Umbilical cord (tissue), 2 donors: ENCODE measurements around the gene CEACAM19. TPM values are rescaled to one million over a fixed set of nuclear protein-coding genes. Genes with fewer than 3 reads are reported as not detected.
"Not testable (repeated sequence)": the region's sequence is repeated elsewhere in the genome, so short reads cannot be mapped to it uniquely, and the experiment has no call there.

Experiments used
- DNase-seq: peaks from one replicate; pipeline ENCODE4 v3.0.0-alpha.2; 2015; ENCODE audit warnings: low spot score
- total RNA-seq: library from RNA; depleted of rRNA; stranded (reverse); fragments of >200 nt; gene quantifications from one replicate; pipeline ENCODE4 v1.2.3, GENCODE V29; 2014; ENCODE audit warnings: low replicate concordance; ENCODE audit not compliant: insufficient read depth

The CEACAM19 gene
- total RNA-seq, 1 donor from 2014 or later, result not detected

DNA sequence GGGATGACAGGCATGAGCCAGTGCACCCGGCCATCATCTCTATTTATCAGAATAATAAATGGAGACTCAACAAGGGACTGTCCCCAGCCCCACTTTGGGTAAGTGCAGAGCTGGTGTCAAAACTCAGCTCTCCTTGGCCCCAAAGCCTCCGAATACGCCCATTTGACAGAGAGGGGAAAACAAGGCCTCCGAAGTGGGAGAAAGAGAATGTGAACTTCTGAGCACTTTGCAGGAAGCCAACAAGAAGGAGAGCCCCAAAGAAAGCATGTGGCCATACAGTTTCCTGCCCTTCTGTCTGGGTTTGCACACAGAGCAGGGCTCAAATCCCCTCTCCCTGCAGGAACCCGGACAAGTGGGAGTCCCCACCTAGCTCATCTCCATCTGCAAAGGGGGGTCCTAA is 29.3 kb downstream of the CEACAM19 start:
- no peak for DNase-seq

DNA sequence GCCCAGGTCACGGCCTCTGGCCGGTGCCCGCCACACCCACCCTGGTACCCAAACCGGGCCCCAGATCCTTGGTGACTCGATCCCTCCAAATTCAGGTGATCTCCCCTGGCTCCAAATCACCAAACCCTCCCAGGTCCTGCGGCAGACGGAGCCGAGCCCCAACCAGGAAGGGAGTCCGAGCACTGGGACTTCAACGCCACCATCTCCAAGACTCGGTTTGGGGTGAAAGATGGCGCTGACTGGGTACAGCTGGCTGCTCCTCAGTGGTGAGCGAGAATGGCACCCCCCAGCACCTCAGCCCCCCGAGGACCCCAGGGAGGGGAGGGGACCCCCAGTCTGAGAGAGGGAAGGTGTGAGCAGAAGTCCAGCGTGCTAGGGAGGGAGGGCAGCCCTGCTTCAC is 29.9 kb downstream of the CEACAM19 start:
- DNase-seq, result no peak

DNA sequence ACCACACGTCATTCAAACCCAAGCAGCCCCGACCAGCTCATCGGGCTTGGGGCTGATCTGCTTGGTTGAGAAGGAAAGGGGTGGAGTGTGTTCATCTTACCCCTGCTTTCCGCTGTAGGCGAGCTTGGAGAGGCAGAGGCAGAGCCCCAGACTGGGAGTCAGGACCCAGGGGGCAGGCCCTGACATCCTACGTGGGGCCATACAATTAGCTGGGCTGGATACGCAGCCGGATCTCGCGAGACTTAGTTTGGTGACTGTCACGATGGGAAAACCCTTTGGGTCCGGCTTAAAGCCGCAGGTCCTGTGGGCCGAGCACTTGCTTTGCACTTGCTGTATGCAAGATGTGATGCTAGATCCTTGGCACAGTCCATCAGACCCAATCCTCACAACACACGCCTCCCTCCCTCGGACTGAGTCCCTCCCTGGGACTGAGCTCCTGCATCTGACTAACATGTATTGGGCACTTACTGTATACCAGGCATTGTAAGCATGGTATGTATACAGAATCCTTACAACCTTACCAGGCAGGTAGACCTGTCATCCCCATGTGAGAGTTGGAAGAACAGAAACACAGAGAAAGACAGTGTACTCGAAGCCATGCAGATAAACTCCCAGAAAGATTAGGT is 31.4 kb downstream of the CEACAM19 start:
- no peak for DNase-seq

GRCh38 chr19:44703336-44704078 is 32.2 kb downstream of the CEACAM19 start:
- DNase-seq, result no peak

DNA sequence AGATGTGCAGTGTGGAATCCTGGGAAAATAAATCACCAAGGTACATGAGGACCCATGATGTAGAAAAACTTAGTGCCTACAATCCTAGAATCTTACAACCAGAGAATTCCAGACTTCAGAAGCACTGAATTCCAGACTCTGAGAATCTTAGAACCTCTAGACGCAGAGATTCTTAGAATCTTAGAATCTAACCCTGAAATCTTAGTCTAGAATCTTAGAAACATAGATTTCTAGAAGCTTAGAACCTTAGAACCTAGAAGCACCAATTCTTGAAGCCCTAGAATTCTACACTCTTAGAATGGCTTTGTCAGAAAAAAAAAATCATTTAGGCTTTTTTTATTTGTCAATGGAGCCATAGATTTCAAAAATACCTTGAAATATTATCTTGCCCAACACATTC is 33.7 kb downstream of the CEACAM19 start:
- DNase-seq, result no peak

DNA sequence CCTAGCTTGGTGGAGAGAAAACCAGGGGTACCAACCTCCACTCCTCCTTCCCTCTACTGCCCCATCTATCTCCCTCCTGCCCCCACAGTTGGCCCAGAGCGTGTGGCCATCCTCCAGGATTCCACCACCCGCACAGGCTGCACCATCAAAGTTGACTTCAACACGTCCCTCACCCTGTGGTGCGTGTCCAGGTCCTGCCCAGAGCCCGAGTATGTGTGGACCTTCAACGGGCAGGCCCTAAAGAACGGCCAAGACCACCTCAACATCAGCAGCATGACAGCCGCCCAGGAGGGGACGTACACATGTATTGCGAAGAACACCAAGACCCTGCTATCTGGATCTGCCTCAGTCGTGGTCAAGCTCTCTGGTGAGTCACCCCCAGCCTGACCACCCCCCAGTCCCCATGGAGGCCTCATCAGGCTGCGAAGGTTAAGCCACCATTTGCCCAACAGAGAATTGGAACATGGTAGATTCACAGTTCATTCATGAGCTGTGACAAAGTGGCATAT is 34.3 kb downstream of the CEACAM19 start:
- no peak for DNase-seq

DNA sequence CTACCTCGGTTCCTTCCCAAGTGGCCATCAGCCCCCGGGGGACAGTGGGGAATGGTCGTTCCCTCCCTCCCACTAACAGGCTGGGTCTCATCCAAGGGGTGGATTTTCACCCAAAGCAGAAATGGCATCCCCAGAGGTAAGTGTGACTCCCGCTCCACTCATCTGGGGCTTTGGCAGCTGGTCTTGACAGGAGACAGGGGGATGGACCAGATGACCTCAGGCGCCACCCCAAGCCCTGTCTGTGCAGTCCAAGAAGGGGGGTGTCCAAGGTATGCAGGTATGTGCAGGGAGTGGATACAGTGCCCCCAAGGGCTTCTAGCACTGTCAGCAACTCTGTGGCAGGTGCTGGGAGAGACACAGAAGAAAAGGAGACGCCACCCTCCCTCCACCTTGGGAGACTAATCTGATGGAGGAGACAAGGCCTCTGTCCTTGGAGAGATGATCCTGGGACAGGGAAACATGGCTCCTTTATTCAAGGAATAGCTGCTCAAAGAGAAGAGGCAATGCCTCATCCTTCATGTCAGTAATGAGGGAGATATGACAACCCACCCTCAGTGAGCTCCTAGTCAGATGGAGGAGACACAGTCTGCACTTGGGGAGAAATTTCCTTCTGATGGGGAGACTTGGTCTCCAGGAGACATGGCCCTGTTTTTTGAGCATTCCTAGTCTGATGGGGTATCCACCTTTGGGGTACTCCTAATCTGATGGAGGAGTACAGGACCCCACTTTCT is 35.4 kb downstream of the CEACAM19 start:
- no peak for DNase-seq

DNA sequence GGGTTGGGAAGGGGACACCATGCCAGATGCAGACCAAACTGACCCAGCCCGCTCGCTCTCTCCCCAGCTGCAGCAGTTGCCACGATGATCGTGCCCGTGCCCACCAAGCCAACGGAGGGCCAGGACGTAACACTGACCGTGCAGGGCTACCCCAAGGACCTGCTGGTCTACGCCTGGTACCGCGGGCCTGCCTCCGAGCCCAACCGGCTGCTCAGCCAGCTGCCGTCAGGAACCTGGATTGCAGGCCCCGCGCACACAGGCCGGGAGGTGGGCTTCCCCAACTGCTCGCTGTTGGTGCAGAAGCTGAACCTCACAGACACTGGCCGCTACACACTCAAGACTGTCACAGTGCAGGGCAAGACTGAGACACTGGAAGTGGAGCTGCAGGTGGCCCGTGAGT is 36.5 kb downstream of the CEACAM19 start:
- DNase-seq, result no peak

DNA sequence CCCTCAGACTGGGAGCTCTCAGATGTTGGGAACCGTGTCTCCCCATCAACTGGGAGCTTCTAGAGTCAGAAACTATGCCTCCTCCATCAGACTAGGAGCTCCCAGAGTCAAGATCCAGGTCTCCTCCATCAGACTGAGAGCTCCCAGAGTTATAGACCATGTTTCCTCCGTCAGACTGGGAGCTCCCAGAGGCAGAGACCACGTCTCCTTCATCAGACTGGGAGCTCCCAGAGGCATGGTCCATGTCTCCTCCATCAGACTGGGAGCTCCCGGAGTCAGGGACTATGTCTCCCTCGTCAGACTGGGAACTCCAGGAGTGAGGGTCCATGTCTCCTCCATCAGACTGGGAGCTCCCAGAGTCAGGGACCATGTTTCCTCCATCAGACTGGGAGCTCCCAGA is 37.7 kb downstream of the CEACAM19 start:
- DNase-seq, result no peak

- not testable (repeated sequence) for DNase-seq
These were observed 38.4 kb downstream of the CEACAM19 start for GRCh38 chr19:44709434-44710266.

- DNase-seq, result no peak
These were observed 39.2 kb downstream of the CEACAM19 start for GRCh38 chr19:44710483-44710882.

DNA sequence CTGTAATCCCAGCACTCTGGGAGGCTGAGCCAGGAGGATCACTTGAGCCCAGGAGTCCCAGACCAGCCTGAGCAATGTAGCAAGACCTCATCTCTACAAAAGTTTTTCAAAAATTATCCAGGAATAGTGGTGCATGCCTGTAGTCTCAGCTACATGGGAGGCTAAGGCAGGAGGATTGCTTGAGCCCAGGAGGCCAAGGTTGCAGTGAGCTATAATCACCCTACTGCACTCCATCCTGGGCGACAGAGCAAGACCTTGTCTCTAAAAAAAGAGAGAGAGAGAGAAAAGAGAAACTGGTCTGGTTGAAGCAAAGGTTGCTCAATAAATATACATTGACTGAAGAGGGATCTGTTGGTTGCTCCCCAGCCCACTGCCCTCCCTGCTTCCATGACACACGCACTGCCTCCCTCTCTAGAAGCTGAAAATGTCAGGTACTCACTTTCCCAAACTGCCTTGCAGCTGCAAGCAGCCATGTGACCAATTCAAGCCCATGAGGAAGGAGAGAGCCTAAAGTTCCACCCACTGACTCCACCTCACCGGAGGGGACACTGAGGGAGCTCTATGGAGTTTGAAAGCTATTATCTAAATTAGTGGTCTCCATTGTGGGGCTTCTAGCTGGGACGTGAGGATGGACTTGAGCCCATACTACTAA is 41.7 kb downstream of the CEACAM19 start:
- no peak for DNase-seq

GRCh38 chr19:44714597-44715169 is 43.4 kb downstream of the CEACAM19 start:
- DNase-seq, result no peak

GRCh38 chr19:44717603-44718002 is 46.3 kb downstream of the CEACAM19 start:
- no peak for DNase-seq

DNA sequence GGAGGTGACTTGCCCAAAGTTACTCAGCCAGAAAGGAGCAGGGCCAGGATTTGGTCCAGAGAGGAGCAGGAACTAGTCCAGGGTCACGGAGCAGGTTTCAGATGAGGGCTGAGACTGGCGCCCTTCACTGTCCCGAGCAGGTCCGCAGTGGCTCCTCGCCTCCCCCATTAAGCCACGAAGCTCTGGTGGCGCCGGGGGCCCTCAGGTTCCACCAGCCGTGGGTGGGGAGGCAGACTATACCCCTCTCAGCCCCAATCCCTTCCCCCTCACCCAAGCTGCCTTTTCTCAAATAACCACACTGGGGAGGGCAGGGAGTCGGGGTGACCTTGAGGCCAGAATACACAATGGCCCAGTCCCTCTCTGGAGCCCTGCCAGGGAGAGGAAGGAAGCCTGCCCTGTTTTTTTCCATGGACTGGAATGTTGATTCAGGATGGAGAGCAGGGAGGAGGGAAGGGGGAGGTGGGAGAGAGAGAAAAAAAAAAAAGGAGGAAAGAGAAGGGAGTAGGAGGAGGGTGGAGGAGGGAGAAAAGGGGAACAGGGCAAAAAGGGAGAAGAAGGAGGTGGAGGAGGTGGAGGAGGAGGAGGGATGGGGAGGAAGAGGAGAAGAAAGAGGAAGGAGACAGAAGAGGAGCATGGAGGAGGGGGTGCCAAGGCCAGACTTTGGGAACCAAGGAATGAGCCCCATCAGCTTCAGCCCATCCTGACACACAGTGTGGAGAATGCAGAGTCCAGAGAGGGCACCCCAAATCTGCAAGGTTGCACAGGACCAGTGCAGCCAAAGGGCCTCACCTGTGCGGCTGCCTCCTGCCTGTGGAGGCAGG is 47.4 kb downstream of the CEACAM19 start:
- DNase-seq, result peak; percentile 69

- DNase-seq, result no peak
These were observed 48.0 kb downstream of the CEACAM19 start for GRCh38 chr19:44719262-44719701.

- not testable (repeated sequence) for DNase-seq
These were observed 49.1 kb downstream of the CEACAM19 start for GRCh38 chr19:44720396-44720795.

DNA sequence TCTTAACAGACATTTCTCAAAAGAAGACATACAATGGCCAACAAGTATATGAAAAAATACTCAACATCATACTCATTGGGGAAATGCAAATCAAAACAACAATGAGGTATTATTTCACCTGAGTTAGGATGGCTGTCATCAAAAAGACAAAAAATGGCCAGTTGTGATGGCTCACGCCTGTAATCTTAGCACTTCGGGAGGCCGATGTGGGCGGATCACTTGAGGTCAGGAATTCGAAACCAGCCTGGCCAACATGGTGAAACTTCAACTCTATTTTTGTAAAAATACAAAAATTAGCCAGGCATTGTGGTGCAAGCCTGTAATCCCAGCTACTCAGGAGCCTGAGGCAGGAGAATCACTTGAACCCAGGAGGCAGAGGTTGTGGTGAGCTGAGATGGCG is 49.7 kb downstream of the CEACAM19 start:
- DNase-seq, result no peak

DNA sequence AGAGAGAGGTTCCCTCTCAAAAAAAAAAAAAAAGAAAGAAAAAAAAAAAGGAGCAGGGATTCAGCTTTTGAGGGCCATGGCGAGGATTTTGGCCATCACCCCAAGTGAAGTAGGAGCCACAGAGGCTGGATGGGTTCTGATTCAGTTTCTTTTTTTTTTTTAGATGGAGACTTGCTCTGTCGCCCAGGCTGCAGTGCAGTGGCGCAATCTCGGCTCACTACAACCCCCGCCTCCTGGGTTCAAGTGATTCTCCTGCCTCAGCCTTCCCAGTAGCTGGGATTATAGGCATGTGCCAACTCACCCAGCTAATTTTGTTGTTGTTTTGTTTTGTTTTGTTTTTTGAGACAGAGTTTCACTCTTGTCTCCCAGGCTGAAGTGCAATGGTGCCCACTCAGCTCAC is 50.1 kb downstream of the CEACAM19 start:
- DNase-seq, result not testable (repeated sequence)
